Urinary bladder (tissue), 4 donors: ENCODE measurements around the gene ITGAX. TPM values are rescaled to one million over a fixed set of nuclear protein-coding genes. Genes with fewer than 3 reads are reported as not detected.
A peak's percentile ranks its signal among the peaks of the same experiment; 100 is the strongest.
"Not testable (repeated sequence)": the region's sequence is repeated elsewhere in the genome, so short reads cannot be mapped to it uniquely, and the experiment has no call there.

ENCODE experiments used
- DNase-seq: peaks from one replicate; pipeline ENCODE4 v3.0.0-alpha.2; 2015; ENCODE audit errors: extremely low spot score
- H3K27ac ChIP-seq: one replicate; pipeline ENCODE4 v1.5.1; 2013; ENCODE audit warnings: low read depth, mild to moderate bottlenecking, moderate library complexity
- H3K36me3 ChIP-seq: one replicate; pipeline ENCODE4 v1.6.1; 2013; ENCODE audit warnings: mild to moderate bottlenecking, moderate library complexity; ENCODE audit not compliant: insufficient read depth
- H3K4me1 ChIP-seq: one replicate; pipeline ENCODE4 v1.6.1; 2013; ENCODE audit warnings: mild to moderate bottlenecking, moderate library complexity; ENCODE audit not compliant: insufficient read depth
- H3K4me3 ChIP-seq: one replicate; pipeline ENCODE4 v1.5.1; 2013; ENCODE audit warnings: low read depth, low read length
- WGBS: extraction: QIAGEN DNeasy Blood & Tissue Kit; methylation state at CpG from one replicate; pipeline ENCODE4 v1.1.7; 2013; 5-methylcytosine and 5-hydroxymethylcytosine counted together
- polyA plus RNA-seq: library from polyadenylated mRNA; stranded (reverse); fragments of 200-250 nt; gene quantifications from one replicate; pipeline ENCODE4 v1.2.3, GENCODE V29; 2013
- total RNA-seq: library from RNA; depleted of rRNA; stranded (reverse); fragments of >200 nt; gene quantifications from one replicate; pipeline ENCODE4 v1.2.3, GENCODE V29; 2014
- donor health status: healthy with polysubstance abuse.
- donor health status: healthy.

ITGAX gene
- total and polyA plus RNA-seq, 2 donors = 2.2 to 3.3 TPM

DNA sequence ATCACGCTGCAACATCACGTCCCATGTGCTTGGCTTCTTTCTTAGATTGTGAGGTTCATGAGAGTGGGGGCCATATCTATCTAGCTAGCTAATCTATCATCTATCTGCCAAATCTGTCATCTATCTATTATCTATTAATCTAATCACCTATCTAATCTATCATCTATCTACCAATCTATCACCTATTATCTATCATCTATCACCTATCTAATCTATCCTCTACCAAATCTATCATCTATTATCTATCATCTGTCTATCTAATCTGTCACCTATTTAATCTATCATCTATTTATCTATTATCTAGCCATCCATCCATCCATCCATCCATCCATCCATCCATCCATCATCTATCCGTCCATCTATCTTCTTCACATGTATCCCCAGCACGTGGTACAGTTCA, 59.0 kb downstream of the ITGAX start:
- no peak for DNase-seq
- no peaks in the 10 kb centered on the region for H3K36me3 ChIP-seq
- no peaks in the 10 kb centered on the region for H3K4me1 ChIP-seq
- no peak overlapping the region for H3K27ac ChIP-seq
- no peak overlapping the region for H3K4me3 ChIP-seq
- WGBS = 86% methylated on average over 4 of the region's 4 CpGs

- H3K4me3 ChIP-seq = no peak overlapping the region
- H3K27ac ChIP-seq = no peak overlapping the region
- no peaks in the 10 kb centered on the region for H3K36me3 ChIP-seq
- H3K4me1 ChIP-seq = no peaks in the 10 kb centered on the region
- no peak for DNase-seq
- WGBS = 67% methylated on average over 4 of the region's 4 CpGs
Measured at GRCh38 chr16:31414706-31415105, 59.7 kb downstream of the ITGAX start.

GRCh38 chr16:31416371-31416770, 61.4 kb downstream of the ITGAX start:
- H3K27ac ChIP-seq = no peak overlapping the region
- no peak overlapping the region for H3K4me3 ChIP-seq
- WGBS = 81% methylated on average over 11 of the region's 11 CpGs
- DNase-seq = no peak
- H3K4me1 ChIP-seq = no peaks in the 10 kb centered on the region
- no peaks in the 10 kb centered on the region for H3K36me3 ChIP-seq

- not testable (repeated sequence) for DNase-seq, H3K4me3 ChIP-seq, H3K27ac ChIP-seq, H3K4me1 ChIP-seq, H3K36me3 ChIP-seq
- WGBS = 80% methylated on average over 2 of the region's 2 CpGs
Measured at GRCh38 chr16:31417036-31417435, 62.1 kb downstream of the ITGAX start.

GRCh38 chr16:31417916-31418315, 62.9 kb downstream of the ITGAX start:
- 91% methylated on average over 5 of the region's 5 CpGs for WGBS
- Histone ChIP-seq H3K36me3 (no peaks in the 10 kb centered on the region), H3K27ac (no peak overlapping the region), H3K4me1 (no peaks in the 10 kb centered on the region), H3K4me3 (no peak overlapping the region)
- no peak for DNase-seq

DNA sequence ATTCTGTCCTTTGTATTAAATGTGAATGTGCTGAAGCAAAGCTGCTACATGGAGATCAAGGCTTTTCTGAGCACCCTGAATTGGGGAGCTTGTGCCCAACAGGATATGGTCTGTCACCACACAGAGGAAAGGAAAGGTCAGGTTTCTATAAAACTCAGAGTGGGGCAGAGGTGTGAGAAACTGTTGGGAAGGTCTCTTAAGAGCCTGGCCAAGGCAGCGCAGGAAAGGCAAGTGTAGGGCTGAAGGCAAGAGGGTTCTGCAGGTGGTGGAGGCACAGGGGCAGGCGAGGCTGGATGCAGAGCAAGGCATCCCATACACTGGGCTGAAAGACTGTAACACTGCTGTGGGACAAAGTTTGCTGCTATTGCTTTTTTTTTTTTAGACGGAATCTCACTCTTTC, 65.1 kb downstream of the ITGAX start:
- Histone ChIP-seq H3K27ac (no peak overlapping the region), H3K36me3 (no peaks in the 10 kb centered on the region), H3K4me1 (no peaks in the 10 kb centered on the region), H3K4me3 (no peak overlapping the region)
- DNase-seq = no peak
- 76% methylated on average over 3 of the region's 3 CpGs for WGBS

GRCh38 chr16:31421587-31421986, 66.6 kb downstream of the ITGAX start:
- 63% methylated on average over 6 of the region's 6 CpGs for WGBS
- no peak for DNase-seq
- Histone ChIP-seq H3K4me1 (no peaks in the 10 kb centered on the region), H3K4me3 (no peak overlapping the region), H3K36me3 (no peaks in the 10 kb centered on the region), H3K27ac (no peak overlapping the region)

DNA sequence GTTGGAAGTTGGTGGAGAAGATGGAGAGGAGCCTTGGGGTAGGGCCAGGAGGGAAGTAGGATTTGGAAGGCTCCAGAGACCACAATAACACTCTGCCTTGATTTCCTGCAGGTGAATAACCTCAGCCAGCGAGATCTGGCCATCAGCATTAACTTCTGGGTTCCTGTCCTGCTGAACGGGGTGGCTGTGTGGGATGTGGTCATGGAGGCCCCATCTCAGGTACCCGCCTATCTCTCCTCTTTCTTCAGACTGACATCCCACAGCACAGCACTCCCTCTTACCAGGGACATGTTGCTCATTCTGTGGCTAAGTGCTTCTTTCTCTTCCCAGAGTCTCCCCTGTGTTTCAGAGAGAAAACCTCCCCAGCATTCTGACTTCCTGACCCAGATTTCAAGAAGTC, 68.3 kb downstream of the ITGAX start:
- 57% methylated on average over 3 of the region's 3 CpGs for WGBS
- no peak for DNase-seq
- no peak overlapping the region for H3K27ac ChIP-seq
- H3K4me1 ChIP-seq = no peaks in the 10 kb centered on the region
- no peak overlapping the region for H3K4me3 ChIP-seq
- no peaks in the 10 kb centered on the region for H3K36me3 ChIP-seq

- WGBS = 71% methylated on average over 12 of the region's 12 CpGs
- Histone ChIP-seq H3K36me3 (no peaks in the 10 kb centered on the region), H3K4me1 (no peaks in the 10 kb centered on the region), H3K4me3 (no peak overlapping the region), H3K27ac (no peak overlapping the region)
- no peak for DNase-seq
Measured at GRCh38 chr16:31423801-31424200, 68.8 kb downstream of the ITGAX start.

- no peak for DNase-seq
- WGBS = 17% methylated on average over 81 of the region's 83 CpGs
- Histone ChIP-seq H3K4me3 (peak overlapping the region; percentile 47), H3K36me3 (no peaks in the 10 kb centered on the region), H3K27ac (no peak overlapping the region), H3K4me1 (no peaks in the 10 kb centered on the region)
Measured at GRCh38 chr16:31427441-31428278, 72.7 kb downstream of the ITGAX start.

DNA sequence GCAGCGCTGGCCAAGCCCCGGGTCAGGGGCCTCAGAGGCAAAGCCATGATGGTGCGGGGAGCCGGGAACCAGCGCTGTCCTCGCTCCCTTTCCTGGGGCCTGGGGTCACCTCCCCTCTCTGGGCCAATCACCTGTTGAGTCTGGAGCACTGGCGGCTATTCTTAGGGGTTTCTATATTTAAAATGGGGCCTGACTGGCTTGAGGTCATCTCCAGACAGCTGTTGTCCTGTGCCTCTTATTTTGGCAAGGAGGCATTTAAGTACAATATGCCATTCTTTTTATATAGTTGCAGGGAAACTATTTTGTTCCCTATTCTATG, 73.3 kb downstream of the ITGAX start, which contains the start of gene COX6A2:
COX6A2 (minus strand) TSS at position 82 of the 319 bp plus-strand sequence; CDS start at position 47, 35 bp downstream.
- Histone ChIP-seq H3K36me3 (no peaks in the 10 kb centered on the region), H3K27ac (no peak within 1 kb of the TSS), H3K4me3 (peak within 1 kb of the TSS; percentile 47), H3K4me1 (no peaks in the 10 kb centered on the region)
- no peak for DNase-seq
- 50% methylated on average over 7 of the region's 7 CpGs for WGBS

DNA sequence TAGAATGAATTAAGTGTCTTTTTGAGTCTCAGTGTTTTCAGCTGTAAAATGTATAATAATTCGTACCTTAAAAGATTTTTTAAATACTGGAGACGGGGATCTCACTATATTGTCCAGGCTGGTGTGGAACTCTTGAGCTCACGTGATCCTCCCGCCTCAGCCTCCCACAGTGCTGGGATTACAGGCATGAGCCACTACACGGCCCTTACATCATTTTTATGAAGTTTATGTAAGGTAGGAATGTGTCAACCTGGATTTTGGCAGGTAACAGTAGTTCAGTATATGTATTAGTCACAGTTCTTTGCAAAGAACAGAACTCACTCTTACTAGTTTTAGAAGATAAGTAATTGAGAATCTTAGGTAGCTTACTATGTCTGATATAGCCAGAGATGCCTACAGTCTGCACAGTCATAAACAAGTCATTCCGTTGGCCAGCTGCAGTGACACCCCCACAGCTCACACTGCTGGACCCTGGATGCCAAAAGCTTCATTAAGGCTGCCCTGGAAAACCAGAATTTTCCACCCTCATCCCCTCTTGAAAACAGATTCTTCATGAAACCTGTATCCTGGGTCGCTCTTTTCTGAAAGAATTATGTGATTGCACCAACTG, 73.8 kb downstream of the ITGAX start:
- Histone ChIP-seq H3K4me3 (no peak overlapping the region), H3K27ac (no peak overlapping the region), H3K36me3 (no peaks in the 10 kb centered on the region), H3K4me1 (no peaks in the 10 kb centered on the region)
- 62% methylated on average over 7 of the region's 7 CpGs for WGBS
- DNase-seq = no peak

- H3K27ac ChIP-seq = no peak overlapping the region
- H3K4me3 ChIP-seq = no peak overlapping the region
- DNase-seq = no peak
- 17% methylated on average over 1 of the region's 1 CpG for WGBS
- H3K36me3 ChIP-seq = no peaks in the 10 kb centered on the region
- H3K4me1 ChIP-seq = no peaks in the 10 kb centered on the region
Measured at GRCh38 chr16:31429314-31429713, 74.3 kb downstream of the ITGAX start.

- DNase-seq = no peak
- WGBS = 76% methylated on average over 3 of the region's 3 CpGs
- H3K4me1 ChIP-seq = no peaks in the 10 kb centered on the region
- H3K4me3 ChIP-seq = no peak overlapping the region
- H3K27ac ChIP-seq = no peak overlapping the region
- no peaks in the 10 kb centered on the region for H3K36me3 ChIP-seq
Measured at GRCh38 chr16:31429796-31430195, 74.8 kb downstream of the ITGAX start.
